Activated CD4-positive, alpha-beta T cell treated with anti-CD3 and anti-CD28 coated beads, Interleukin-2, amount 50 U/mL, for 1 hour (primary cell): ENCODE data around the gene LPGAT1.
"Not testable (repeated sequence)": the region's sequence is repeated elsewhere in the genome, so short reads cannot be mapped to it uniquely, and the experiment has no call there.

Source experiments
- DNase-seq: peaks from one replicate; pipeline ENCODE4 v3.0.0-alpha.2; 2020

Gene LPGAT1

DNA sequence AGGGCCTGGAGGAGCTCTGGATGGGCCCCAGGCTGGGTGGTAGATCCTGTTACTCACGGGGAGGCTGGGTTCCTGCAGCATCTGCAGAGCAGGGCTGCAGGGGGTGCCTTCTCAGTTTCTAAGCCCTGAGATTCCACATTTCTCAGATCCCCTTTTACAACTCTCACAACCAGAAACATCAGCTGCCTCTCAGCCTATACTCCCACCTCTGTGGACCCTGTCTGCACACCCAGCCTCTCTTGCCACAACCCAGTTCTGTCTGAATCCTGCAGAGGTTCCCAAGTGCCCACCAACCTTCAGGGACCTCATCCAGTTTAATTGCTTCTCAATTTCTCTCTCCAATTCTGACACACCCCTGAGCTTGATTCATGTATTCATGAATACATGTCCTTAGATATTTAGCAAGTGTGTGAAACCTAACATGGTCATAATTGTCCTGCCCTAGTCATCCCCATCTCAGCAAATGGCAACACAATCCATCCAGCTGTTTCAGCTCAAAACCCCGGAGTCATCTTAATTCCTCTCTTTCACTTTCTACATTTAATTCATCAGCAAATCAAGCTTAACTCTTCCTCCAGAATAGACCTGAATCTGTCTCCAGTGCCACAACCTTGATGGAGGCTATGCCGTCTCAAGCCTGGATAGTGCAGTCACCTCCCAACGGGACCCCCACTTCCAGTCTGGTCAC is 98.1 kb downstream of the LPGAT1 start:
- DNase-seq = no peak

DNA sequence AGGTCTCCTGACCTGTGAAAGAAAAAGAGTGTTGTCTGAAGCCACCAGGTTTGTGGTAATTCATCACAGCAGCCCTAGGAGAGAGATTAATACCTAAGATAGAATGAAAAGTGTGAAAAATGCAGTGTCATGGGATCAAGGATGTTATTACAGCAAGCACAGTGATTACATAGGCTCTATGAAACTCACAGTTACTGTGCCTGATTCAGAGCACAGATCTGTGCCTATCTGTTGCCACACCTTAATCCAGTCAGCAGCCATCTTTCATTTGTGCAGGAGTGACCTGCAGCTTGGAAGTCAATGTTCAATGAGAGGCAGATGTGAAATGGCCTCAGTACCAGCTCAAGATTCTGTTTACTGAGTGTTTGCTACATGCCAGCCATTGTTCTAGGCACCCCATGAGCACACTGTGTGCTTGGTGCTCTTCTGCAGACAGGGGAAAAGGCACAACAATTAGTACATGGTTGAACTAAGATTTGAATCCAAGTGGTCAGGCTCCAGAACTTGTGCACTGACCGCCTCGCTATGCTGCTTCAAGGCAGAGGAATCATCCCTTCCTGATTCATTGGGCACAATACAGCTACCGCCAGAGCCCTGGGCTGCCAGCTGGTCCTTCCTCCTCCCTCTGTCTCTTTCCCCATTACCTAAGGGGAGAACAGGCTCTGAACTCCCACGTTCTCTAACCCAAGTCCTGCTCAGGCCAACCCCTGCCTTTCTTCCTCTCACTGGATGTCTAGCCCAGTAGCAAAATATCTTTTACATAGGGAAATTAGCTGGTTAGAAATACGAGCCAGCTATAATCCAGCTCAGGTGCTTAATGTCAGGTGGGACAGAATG is 98.9 kb downstream of the LPGAT1 start:
- no peak for DNase-seq

DNA sequence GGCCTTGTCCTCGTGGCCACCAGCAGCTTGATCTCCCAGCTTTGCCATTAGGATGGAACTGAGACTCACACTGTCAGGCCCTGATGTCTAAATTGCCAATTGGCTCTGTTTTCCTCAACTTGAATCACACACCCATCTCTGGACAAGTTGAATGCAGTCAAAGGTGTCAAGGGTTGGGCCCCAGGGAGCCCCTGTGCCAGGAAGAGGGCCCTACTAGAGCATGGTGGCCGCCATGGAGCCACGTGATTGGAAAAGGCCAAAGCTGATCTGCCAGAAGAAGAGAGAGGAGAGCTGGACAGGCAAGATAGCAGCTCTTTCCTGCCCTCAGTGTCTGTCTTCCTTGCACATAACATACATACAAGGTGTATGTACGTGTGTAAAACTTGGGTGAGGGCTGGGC is 100.2 kb downstream of the LPGAT1 start:
- DNase-seq = no peak

DNA sequence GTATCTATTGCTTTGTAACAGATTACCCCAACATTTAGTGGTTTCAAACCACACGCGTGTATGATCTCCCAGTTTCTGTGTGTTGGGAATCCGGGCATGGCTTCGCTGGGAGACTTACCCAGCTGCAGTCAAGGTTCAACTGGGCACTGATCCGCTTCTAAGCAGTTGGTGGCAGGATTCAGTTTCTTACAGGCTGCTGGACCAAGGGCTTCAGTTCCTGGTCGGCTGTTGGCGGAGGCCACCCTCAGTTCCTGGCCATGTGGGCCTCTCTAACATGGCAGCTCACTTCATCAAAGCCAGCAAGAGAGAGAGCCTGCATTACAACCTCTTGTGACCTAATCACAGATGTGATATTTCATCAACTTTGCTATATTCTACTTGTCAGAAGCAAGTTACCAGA is 101.3 kb downstream of the LPGAT1 start:
- DNase-seq = no peak

DNA sequence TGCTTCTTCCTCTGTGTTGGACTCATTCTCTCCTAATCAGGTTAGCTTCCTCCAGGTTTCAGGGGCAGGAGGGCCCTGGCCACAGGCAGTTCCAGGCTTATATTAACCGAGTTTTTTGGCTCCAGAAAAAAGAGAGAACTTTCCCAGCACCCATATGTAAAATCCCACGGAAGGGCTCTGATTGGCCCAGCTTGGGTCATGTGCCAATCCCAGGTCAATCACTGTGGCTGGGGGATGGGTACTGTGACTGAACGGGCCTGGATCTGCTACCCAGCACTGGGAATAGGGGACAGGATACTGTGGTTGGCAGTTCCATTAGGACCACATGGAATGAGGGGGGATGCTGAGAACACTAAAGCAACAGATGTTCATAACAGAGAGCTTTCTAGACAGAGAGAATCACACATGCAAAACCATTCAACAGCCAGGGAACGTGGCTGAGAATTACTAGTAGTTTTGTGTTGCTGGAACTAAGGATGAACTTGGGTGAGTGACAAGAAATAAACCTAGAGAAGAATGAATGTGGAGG is 104.0 kb downstream of the LPGAT1 start:
- no peak for DNase-seq

DNA sequence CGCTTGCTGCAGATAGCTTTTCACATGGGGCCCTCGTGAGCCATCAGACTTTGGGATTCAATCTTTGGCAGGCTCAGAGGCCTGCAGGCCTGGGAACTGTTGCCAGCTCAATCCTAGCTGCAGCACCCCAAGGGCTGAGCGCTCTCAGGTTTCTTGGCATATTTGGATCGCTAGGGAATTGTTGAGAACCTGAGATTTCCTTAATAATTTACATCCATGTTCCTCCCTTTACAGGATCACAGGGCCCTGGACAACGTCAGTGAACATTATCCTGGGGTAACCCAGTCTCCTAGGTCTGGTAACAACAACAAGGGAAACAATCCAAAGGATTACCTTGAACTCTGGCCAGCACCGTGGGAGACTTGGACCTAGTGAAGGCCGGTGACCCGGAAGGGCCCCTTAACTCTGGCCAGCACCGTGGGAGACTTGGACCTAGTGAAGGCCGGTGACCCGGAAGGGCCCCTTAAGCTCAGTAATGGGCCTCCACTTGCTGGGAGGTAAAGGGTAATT is 105.8 kb downstream of the LPGAT1 start:
- DNase-seq = no peak

DNA sequence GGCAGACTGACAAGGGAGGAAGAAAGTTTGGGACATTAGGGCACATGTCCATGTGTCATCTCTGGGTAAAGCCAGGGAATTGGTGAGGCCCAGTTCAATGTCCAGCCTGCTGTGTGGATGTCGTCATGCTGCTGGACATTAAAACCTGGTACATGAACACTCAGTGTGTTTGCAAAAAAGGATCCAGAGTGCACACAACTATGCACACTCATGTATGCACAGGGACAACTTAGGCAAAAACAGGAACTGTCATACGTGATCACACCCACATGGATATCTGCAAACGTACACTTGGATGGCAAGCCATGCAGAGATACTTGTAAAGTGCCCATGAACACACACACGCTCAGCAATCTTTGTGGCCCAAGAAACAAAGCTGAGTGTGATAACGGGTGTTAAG is 107.3 kb downstream of the LPGAT1 start:
- no peak for DNase-seq

- DNase-seq = no peak
Observed at GRCh38 chr1:211722277-211723175, 108.0 kb downstream of the LPGAT1 start.

- DNase-seq = not testable (repeated sequence)
Observed at GRCh38 chr1:211716555-211716954, 114.0 kb downstream of the LPGAT1 start.

GRCh38 chr1:211715971-211716370 is 114.6 kb downstream of the LPGAT1 start:
- no peak for DNase-seq

DNA sequence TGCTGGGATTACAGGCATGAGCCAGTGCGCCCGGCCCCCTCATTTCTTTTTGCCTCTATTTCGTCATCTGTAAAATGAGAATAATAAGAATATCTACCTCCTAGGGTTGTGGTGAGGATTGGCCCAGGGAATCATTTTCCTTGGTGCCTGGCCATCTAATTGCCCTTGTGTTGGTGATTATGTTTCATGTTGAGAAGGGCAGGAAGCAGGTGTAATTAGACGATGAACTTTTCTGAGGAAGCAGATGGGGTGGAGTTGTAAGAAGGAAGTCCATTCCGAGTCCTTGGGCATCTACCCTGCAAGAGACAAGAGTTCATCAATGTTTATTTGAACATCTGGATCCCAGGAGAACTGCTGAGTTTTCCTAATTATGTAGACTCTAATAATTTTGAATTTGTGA is 116.4 kb downstream of the LPGAT1 start:
- DNase-seq = no peak

- no peak for DNase-seq
Observed at GRCh38 chr1:211713231-211713630, 117.3 kb downstream of the LPGAT1 start.

DNA sequence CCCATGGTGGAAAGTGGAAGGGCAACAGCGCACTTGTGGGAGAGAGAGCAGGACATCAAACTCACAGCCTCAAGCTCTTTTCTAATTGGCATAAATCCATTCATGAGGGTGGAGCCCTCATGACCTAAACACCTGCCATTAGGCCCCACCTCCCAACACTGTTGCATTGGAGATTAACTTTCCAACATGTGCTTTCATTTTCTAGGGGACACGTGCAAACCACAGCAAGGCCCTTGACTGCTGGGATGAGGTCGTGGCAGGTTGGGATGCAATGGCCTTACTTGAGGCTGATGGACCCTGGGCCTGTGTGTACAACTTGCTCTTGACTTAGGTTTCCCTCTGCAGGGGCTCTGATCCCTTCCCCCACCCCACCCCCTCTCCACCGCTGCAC is 119.3 kb downstream of the LPGAT1 start:
- no peak for DNase-seq

DNA sequence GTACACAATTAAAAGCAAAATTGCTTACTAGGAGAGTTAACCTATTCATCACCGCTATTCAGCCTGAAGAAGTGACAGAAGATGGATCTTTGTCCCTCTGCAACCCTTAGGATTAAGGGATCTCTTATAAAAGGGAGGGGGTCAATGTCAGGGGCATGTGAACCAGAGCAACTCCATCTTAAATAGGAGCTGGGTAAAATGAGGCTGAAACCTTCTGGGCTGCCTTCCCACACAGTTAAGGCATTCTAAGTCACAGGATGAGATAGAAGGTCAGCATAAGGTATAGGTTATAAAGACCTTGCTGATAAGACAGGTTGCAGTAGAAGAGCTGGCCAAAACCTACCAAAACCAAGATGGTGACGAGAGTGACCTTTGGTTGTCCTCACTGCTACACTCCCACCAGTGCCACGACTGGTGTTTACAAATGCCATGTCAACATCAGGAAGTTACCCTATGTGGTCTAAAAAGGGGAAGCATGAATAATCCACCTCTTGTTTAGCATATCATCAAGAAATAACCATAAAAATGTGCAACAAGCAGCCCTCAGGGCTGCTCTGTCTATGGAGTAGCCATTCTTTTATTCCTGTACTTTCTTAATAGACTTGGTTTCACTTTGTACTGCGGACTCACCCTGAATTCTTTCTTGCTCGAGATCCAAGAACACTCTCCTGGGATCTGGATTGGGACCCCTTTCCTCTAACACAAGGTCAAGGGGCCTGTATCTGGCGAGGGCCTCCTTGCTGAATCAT is 119.8 kb downstream of the LPGAT1 start:
- DNase-seq = no peak

DNA sequence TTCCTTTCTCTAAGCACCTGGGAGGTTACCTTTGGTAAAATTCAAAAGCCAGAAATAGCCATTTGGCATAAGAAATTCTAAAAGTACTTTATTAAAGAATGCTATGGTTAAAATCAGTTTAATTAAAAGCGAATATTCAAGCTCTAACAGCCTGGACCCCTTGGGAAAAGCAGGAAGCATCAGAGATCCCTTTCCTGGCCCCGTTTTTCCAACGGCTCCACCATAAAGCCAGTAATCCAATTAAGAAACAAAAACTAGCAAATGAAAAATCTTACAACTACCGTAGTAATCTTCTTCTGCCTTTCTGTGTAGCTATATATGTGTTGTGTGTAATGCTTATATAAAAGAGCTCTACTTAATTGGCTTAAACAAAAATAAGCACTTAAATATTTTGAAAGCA is 121.6 kb downstream of the LPGAT1 start:
- no peak for DNase-seq

DNA sequence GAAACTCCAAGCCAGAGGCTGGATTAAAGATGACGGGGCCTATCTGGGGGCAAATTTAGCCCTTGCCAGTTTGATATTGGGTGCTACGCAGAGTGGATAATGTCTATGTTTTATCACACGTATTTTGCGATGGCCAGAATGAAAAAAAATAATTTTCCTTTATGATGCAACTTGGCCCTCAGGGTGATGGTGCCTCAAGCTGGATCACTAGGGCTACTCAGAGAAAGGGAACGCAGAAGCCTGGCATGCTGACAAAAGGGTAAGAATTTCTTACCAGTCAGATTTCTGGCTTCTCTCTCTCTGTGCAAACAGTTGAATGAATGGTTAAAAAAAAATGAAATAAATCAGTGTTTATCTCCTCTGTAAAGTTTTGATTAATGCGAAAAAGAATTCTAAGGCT is 122.6 kb downstream of the LPGAT1 start:
- DNase-seq = no peak

DNA sequence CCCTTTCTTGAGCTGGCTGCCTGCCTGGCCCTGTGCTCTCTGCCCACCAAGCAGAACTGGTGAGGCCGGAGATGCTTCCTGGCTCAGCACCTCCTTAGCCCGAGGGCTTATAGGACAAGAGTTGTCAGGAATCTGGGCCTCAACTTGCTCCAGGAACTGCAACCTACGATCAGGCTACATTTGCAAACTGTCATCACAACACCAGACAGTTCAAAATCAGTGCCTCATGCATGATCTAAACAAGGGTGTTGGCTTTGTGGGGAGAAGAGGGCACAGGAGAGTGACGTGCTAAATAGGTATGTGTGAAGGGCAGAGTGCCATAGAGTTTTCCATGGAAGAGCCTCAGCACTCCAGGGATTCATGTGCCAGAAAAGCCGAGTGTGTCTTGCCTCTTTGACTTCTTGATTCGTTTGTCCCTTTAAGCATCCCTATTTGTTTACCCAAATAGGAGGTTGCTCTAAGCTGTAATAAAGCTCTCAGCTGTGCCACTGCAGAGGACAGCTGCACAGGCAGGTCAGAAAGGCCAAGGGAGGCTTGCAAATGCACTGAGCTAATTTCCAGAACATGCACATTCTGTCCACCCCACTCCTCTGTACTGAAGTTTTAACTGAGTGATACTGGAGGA is 125.0 kb downstream of the LPGAT1 start:
- DNase-seq = no peak

DNA sequence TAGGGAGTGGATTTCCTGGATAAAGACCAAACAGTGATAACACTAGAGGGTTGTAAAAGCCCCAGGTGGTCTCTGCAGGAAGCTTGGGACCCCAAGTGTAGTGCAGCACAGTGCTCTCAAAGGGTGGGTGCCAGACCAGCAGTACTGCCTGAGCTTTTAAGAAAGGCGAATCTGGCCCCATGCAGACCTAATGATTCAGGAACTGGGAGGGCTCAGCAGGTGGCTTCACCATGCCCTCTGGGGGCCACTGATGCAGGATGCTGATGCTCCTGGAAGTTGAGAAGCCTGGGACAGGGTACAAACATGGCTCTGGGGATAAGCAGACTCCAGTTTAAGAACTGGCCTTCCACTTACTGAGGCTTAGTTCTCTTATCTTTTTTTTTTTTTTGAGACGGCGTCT is 126.0 kb downstream of the LPGAT1 start:
- no peak for DNase-seq

DNA sequence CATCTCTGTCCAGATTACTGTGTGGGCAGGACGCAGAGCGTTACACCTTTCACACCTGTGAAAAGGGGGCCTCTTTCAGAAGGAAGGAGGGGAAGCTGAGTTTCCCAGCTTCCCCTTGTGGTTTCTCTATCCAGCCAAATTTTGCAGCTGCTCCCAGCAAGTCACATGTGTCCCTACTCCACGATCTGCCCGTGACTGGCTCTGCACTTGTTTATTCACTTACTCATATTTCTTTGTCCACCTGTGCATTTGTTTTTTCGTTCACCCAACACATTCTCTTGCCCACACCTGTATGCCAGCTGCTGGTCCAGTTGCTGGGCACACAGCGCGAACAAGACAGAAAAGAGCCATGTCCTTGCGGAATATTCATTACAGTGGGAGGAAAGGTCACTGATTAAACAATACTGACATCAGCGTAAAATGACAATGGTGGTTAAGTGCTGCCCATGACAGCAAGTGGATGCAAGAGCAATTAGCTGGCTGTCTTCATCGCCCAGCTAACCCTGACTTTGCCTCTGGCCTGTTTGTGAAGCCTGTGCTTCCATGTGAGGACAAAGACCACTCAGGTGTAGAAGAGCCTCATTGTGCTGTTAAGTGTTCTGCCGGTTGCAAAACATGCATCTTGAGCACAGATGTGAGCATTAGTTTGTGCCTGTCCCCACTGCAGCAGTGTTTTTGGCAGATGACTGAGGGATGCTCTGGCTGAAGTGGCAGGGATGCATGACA is 126.6 kb downstream of the LPGAT1 start:
- DNase-seq = no peak

- no peak for DNase-seq
Observed at GRCh38 chr1:211701733-211702132, 128.8 kb downstream of the LPGAT1 start.

GRCh38 chr1:211699059-211699458 is 131.5 kb downstream of the LPGAT1 start:
- DNase-seq = no peak
